HG02623 (cell line): ENCODE measurements around the gene LDLRAD3.

Experiments used
- ATAC-seq: cut with Tn5 transposase; IDR thresholded peaks from one replicate; pipeline ENCODE4 v1.9.1; 2021; ENCODE audit warnings: moderate library complexity; ENCODE audit not compliant: unreplicated experiment

The LDLRAD3 gene

DNA sequence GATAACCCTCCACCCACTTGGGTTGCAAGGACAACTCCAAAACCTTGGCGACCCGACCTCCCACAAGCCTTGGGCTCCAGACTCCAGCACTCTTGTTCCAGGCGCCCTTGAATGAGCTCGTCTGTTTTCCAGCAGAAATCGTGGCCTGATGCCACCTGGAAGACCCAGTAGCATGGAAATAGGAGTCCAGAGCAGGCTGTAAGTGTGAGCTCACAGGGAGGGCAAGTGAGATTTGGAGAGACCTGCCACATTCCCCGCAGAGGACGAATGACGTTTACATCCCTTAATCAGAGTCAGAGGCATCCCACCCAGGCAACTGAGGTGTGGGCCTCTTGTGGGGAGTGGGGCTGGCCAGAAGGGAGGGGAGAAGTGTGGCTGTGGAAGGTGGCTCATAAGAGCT is 71.9 kb downstream of the LDLRAD3 start:
- no peak for ATAC-seq

DNA sequence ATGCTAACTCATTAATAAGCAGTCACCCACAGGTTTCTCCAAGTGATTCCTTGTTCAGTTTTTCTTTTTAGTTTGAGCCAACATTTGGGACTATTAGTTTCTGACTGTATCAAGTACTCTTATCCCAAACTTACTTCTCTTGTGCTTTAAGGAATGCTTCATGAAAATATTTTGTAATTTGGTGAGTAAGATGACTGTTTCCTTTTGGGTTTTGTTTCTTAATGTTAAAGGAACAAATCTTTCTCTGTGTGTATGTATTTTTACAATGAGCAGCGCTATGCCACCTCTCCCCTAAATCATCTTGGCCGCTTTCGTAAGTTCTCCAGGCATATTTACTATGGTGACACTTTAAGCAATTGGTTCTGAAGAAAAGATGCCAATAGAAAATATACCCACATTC is 72.4 kb downstream of the LDLRAD3 start:
- no peak for ATAC-seq

DNA sequence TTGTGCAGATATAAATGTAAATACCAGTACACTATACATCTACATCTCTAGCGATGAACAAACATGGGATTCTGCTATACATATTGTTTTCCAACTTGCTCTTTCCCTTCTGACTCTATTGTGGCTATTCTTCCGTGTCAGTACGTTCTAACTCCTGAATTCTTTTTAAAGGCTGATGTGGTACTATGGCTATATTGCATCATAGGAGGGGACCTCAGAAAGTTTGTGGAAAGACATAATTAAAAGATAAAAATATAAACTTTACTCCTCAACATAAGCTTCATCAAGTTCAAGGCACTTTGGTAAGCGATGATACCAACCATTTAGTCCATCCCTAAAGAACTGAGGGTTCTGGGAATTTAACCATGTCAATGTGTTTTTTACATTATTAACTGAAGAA is 72.8 kb downstream of the LDLRAD3 start:
- ATAC-seq, result no peak

DNA sequence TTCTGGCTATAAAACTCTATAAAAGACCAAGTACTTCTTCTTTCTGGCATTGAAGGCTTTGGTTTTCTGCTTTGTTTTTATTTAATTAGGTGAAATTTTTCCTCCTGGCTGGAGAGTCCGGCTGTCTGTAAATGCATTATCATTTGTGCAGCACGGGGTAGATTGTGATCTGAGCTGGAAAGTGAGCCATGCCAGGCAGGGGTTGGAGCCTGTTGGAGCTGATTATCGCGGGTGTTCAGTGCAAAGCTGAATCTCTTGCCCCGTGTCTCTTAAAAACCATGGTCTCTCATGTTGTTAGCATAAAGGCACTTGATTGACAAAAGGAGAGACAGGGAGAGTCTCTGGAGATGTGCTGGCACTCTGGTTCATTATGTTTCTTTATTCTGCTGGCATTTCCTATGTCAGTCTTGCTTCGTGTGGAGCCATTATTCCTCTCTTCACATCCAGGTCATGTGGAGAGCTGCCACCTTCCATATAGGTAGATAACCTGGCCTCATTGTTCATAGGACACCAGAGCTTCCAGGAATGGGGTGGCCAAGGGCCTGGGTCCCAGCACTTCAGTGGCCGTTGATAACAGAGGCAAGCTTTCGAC is 75.2 kb downstream of the LDLRAD3 start:
- ATAC-seq, result no peak

DNA sequence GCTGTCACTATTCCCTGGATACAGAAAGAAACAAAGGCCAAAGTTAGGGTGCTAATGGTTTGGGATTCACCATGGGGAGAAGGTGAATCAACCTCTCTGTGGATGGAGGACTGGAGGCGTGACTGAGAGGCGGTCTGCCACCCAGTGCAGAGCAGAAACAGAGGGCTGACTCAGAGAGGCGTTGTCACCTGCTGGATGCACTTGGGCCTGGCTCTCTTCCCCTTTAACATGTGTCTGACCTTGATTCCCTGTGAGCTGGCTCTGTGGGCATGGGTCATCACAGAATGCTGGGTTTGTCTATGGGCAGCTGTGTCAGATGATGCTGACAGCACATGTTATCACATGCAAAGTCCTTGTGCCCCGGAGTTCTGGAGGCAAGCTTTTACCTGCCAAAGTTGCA is 75.9 kb downstream of the LDLRAD3 start:
- no peak for ATAC-seq

DNA sequence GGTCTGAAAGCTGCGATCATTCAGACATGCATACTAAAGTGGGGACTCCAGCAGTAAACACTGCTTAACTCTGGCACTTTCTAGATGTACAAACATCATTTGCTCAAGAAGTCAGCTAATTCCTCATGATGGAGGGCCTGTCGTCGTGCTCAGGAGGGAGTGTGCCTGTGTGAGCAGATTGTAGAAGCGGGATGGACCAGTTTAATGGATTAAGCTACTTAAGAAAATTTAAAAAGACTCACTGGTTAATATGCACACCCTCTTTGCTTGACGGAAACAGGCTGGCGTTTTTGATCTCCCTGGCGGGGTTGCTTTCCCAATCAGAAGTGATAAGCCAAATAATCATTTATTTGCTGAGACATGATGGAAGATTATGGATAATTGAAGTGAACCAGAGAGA is 79.0 kb downstream of the LDLRAD3 start:
- ATAC-seq, result no peak

DNA sequence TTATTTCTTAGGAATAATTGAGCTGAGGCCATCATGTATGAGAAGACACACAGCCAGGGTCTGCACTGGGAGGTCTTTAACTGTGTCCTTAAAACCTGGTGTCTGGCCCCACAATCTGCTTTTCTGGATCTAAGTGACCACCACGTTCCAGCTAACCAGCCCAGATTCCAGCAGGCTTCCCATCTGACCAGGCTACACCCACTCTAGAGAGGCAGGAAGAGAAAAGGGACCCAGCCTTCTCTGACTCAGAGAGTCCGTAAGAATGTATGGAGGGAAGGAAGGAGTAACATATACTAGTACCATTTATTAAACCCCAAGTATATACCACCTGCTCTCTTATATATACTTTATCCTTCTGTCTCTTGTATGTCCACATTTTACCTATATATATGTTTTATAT is 80.1 kb downstream of the LDLRAD3 start:
- no peak for ATAC-seq

DNA sequence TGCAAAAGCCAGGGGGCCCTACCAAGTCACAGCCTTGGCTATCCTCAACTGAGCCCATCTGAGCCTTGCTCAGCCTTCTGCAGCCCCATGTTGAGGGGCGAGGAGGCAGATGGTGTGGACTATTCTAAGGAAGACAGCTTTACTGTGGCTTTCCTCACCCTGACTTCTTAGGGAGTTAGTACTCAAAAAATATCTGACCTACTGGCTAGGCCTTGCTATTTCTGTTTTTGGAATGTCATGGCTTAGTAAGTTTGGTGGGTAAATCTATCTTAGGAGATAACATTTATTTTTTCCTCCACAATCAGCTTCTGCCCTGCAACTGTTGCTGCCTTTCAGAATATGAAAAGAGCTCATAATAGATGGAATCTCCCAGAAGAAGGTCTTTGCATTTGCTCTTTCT is 80.9 kb downstream of the LDLRAD3 start:
- no peak for ATAC-seq

DNA sequence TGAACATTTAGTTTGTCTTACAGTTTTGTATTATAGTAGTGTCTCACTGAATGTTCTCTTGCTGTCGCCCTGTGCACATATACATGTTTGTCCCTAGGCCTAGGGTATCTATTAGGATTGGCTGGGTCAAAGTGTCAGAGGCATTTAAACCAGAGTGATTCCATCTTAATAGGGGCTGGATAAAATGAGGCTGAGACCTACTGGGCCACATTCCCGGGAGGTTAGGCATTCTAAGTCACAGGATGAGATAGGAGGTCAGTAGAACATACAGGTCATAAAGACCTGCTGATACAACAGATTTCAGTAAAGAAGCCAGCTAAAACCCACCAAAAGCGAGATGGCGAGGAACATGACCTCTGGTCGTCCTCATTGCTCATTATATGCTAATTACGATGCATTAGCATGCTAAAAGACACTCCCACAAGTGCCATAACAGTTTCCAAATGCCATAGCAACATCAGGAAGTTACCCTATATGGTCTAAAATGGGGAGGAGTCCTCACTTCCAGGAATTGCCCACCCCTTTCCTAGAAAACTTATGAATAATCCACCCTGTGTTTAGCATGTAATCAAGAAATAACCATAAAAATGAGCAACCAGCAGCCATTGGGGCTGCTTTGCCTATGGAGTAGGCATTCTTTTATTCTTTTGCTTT is 82.6 kb downstream of the LDLRAD3 start:
- no peak for ATAC-seq

DNA sequence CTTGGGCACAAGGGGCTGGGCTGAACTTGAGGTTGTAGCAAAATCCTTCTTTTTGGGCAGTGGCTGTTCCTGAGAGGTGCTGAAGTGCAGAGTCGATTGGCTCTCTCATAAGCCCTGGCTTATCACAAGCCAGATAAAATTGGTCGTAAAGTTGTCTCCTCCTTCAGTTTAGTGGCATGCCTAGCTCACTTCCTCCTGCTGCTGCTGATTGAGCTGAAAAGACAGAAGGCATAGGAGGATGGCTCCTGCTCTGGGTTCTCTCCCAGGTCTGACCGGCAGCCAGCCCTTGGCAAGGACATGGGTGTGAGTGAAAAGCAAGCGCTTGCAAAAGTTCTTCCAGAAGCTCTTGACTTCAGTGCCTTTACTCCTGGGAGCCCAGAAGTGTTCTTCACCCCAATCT is 83.9 kb downstream of the LDLRAD3 start:
- no peak for ATAC-seq

DNA sequence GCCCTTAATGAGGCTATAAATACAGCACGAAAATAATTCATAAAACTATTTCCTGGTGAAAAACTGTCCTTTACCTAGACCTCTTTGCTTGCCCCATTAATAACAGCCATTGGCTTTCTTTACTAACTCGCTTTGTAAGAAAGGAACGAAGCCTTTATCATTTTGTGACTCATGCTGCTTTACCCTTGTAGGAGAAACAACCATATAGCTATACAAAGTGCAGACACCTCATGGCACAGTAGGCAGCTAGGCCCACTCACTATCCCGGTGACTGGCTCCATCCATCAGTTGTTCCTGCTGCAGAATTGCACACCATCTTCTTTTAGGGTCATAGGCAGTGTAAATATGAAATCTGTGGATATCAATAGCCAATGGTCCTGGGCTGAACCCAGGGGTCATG is 85.8 kb downstream of the LDLRAD3 start:
- no peak for ATAC-seq

DNA sequence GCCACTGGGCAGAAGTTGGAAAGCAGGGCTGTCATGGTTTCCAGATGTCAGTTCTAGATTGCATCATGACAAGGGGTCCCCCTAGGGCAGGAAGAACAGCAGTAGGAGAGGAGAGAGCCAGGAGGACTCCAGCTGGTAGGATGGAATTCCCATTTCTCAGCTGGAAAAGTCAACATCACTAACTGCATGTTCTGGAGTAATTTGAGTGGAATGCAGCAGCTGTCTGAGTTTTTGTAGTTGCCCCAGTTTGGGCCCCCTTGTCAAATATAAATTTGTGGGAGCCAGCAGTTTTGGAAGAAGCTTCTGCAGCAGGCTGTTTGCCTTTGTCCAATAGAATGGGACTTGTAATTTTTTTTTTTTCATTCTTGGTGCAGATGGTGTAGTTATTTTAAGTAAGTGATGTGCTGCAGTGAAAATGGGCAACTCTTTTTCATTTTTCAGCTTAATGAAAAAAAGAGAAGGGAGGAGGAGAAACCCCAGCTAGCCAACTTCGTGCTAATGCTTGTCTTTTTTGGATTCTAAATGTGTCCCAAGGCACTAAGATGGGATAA is 86.9 kb downstream of the LDLRAD3 start:
- no peak for ATAC-seq

DNA sequence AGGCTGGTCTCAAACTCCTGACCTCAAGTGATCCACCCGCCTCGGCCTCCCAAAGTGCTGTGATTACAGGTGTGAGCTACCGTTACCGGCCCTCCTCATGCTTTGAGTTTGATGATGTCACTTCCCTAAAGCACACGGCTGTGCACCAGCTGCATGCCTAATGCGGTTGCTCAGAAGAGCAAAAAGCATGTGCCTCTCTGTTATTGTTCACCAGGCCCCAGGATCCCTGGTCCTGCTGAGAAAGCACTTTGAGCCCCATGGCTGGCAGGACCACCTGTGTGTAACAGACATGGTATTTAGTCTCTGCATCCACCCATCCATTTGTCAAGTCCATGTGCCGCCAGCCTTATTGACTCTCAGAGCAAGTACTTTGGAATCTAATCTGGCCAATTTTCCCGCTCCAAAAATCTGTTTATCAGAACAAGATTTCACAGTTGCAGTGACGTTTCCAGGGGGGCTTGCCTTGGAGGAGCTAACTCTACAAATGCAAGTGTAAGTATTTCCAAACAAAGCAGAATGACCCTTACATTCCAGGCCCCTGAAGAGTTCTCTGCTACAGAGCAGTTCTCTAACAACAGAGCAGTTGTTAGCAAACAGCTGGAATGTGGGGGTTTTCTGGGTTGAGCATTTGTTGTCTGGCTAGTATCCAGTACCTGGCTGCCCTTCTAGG is 89.4 kb downstream of the LDLRAD3 start:
- ATAC-seq, result no peak

DNA sequence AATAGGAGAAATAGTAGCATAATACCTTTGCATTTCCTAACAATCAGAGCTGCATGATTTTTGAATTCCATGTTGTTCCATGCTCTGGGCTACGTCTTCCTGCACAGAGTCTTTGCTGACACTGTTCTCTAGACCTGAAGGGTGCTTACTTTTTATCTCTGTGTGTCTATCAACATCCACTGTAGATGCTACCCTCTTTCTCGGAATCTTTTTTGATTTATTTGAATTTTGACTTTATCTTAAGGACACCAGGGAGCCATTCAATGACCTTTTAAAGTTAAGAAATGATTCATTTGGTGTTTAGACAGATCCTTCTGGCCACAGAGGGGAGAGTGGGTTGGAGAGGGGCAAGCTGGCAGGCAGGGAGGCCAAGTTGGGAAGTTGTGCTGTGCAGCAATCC is 90.1 kb downstream of the LDLRAD3 start:
- ATAC-seq, result no peak

DNA sequence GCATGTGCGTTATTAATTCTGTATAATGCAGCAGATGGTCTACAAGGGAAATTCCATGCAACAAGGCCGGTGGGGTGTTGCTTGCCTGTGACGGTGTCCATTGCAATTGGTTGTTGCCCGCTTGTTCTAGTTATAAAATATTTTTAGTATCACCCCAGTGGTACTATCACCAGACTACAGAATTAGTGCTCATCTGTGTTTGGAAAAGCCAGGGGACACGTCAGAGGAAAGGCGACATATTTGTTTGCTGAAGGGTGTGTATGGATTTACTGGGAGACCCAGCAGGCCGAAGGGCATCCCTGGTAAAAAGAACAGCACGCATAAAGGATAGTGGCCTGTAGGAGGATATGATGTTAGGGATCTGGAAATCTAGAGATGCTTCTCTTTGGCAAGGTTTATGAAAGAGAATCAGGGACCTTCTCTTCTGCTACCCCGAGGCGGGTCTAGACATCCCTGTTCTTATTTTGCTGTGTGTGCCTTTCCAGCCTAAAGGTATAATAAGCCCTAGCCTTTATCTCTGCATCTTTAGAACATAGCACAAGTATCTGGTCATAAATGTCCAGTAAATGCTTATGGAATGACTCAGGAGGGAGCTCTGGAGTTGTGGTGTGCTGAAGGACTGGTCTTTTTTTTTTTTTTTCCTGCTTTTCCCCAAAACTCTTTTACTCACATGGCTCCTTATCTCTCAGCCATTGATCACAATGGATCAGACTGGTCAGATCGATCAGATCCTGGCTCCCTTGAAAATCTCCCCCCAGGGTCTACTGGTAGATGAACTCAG is 90.9 kb downstream of the LDLRAD3 start:
- ATAC-seq, result no peak

DNA sequence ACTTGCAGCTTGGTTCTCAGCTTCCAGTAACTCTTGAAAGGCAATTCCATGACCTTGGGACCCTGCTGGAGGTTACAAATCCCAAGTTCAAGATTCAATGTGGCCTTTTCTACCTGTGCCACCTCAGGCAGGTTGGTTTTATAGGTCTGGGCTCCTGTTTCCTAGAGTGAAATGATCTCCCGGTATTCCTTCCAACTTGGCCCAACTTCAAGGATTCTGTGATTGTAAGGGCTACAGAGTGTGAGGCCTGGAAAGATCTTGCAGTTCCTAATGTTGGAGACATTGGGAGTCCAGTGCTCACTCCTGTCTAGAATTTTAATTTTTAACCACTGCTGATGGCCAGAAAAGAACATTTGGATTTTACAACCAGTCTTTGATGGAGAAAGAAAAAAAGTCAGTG is 91.6 kb downstream of the LDLRAD3 start:
- no peak for ATAC-seq

DNA sequence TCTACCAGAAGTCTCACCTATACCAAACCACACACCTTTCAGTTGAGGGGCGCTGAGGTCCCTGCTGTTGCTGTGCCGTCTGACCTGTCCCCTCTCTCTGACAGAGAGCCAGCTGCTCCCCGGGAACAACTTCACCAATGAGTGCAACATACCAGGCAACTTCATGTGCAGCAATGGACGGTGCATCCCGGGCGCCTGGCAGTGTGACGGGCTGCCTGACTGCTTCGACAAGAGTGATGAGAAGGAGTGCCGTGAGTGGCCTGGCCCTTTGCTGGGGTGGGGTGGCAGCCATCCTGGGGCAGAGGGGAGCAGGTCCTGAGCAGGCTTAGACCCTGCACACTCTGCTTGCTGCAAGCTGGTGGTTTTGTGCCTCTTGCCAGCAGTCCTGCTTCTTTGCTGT is 92.1 kb downstream of the LDLRAD3 start:
- no peak for ATAC-seq

DNA sequence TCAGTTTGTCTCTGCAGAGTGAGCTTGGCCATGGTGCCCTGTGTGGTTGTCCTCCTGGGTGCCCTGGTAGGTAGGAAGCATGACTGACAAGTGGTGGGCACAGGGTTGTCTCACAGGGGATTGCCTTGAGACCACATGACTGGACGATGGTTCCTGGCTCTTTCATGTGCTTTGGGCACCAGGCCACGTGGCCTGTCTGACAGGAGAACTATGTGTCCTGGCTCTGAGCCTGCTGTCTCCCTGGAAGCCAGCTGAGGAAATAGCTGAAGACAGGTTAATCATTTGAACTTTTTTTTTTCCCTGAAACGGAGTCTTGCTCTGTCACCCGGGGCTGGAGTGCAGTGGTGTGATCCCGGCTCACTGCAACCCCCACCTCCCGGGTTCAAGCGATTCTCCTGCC is 93.2 kb downstream of the LDLRAD3 start:
- no peak for ATAC-seq

DNA sequence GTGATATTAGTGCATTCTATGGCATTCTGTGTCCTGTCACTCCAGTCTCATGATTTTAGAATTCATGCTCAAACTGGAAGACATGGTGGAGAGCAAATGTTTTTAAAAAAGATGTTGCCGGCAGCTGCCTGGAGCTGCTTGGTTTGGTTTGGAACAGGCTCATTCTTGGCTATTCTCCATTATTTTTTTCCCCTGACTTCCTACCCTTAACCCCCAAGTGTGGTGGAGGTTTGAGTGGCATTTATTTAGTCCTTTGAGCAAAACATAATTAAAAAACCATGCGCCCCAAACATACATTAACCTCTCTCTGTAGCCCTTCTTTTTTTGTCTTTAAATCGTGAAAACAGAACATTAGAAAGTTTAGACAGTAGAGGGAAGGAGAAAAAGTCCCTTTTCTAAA is 94.7 kb downstream of the LDLRAD3 start:
- no peak for ATAC-seq

DNA sequence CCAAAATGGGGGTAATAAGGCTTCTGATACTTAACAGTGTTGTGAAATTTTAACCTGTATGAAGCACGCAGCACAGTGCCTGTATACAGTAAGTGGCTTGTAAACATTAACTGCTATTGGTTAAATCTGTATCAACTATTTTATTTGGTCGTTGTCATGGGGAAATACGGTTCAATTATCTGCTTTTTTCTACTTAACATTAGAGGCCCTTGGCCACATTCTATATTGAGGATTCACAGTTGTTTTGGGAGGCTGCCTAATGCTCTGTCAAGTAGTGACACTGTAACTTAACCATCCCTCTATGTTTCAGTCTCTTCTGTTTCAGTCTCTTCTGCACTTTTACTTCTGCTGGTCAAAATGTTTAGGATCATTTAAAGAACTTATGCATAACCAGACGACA is 95.6 kb downstream of the LDLRAD3 start:
- no peak for ATAC-seq

DNA sequence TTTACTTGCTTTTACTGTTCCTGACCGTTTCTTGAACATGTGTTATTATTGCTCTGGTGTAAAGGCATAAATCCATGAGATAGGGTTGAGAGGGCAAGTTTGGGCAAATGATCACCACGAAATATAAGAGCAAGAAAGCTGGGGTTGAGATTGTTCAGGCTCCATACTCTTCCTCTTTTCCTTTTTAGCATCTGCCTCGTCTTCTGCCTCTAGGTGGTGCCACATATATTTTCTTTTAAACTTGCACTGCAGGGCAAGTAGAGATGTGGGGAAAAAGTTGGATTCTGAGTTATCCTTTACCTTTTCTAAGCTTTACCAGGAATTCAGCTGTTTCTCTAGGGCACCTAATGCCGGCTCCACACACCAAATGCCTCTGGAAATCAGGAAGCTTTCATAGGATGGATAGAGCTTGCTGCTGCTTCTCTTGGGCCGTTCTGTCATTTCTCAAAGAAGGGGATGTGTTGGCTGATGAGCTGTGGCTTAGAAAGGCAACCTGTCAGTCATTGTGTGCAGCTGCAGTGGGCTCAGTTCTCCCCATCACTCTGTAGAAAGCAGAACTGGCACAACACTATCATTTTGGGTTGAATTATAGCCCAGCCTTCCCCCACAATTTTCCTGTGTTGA is 98.2 kb downstream of the LDLRAD3 start:
- no peak for ATAC-seq
